HG03045 (cell line): Measurements from ENCODE around the gene EEA1.
"Not testable (repeated sequence)": the region's sequence is repeated elsewhere in the genome, so short reads cannot be mapped to it uniquely, and the experiment has no call there.

ENCODE experiments used
- ATAC-seq: cut with Tn5 transposase; IDR thresholded peaks from one replicate; pipeline ENCODE4 v1.9.1; 2021; ENCODE audit warnings: mild to moderate bottlenecking, moderate library complexity; ENCODE audit not compliant: unreplicated experiment

EEA1 gene

DNA sequence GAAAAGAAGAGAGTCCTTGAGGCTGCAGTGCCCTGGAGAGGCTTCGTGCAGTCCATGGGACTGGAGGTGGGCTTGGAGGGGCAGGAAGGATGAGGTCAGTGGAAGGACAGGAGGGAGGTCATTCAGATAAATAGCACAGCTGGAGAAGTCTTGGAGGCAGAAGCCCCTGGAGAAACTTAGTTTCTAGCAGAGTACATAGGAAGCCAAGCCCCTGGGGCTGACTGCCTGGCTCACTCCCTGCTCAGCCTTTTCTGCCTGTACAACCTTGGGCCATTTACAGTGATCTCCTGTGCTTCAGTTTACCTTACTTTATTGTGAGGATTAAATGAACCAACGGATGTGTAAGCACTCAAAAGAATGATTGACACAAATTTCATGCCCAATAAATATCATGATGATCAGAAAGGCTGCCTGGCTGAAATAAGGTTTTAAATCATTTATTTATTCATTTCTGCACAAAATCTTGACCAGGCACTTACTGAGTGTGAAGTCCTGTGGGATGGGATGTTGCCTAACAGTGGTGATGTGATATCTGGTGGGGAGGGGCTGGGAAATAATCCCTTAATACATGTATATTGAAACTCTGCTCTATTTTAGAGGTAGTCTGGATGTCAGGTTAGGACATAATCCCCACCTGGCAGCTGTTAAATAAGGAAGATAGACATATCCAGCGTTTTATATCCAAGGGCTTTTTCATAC is 172.0 kb downstream of the EEA1 start:
- no peak for ATAC-seq

DNA sequence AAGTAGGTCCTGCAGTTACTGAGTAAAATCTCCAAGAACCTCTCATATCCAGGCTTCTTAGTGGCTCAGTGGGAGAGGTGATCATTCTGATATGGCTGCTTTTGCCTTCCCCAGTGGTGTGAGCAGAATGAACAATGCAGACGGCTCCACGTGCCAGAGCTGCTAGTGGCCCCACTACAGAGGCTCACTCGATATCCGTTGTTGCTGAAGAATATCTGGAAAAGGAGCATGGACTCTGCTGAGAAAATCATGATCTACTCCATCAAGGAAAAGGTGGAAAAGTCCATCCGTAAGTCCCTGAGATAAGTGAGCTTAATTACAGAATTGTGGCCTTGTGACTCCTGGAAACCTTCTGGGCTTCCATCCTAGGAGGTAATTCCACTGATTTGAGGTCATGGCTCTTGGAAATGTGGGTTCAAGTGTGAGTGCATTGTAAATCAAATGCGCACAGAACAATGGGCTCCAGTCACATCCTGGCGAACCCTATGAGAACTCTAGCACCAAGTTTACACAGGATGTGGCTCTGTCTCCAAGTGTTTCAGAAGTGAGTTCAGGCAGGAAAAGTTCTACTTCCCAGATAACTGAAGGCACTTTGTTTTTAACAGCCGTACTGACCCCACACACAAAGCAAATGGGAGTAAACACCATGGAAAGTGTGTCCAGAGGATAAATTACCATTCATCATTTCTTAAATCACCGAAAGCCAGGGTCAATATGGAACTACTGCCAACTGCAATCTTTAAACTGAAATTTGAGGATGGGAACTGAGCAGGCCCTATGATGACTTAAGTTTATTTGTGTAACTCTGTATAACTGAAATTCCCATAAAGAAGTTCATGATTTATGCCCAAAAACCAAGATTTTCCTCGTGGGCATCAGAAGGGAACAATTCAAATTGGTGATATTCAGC is 174.9 kb downstream of the EEA1 start:
- no peak for ATAC-seq

DNA sequence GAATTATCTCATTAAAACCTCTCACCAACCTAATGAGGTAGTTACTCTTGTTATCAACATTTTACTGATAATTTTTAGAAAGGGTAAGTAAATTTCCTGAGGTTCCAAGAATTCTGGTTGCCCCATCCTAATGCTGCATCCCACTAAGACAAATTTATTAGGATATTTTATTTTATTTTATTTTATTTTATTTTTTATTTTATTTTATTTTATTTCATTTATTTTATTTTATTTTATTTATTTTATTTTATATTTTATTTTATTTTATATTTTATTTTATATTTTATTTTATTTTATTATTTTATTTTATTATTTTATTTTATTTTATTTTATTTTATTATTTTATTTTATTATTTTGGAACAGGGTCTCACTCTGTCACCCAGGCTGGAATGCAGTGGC is 179.4 kb downstream of the EEA1 start:
- not testable (repeated sequence) for ATAC-seq

DNA sequence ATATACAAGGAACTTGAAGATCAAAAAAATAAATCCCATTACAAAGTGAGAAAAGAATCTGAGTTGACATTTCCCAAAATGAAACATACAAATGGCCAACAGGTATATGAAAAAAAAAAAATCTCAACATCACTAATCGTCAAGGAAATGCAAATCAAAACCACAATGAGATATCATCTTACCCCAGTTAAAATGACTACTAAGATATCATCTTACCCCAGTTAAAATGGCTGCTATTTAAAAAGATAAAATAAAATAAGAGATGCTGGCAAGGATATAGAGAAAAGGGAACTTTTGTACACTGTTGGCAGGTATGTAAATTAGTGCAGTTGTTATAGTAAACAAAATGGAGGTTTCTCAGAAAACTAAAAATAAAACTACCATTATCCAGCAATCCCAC is 181.9 kb downstream of the EEA1 start:
- no peak for ATAC-seq

DNA sequence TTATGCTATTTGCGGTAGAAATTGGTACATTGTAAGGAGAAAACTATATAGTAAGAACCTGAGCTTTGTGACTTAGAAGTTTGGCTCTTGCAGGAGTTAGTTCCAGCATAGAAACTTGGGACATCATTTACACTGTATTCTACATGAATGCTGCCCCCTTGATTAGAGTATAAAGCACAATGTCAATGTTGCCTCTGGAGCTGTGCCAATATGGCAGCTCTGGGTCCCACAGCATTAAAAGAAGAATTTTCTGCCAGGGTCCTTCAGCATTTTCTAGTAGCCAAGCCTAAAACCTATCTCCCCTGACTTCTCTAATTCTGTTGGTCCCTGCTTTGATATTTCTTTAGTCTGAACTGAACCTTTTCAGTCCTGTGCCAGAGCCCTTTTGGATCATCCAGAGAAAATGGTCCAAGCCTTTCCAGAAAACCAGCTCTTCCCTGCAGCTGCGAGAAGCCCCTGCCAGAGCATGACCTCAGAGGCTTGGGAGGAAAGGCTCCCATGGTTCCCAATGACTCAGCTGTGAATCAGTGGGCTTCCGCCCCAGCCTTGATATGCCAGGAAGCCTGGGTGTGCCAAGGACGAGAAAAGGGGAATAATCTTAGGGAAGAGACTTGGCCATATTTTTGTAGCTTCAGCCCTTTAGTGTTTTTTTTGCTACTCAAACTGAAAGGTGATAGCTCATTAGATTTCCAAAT is 183.1 kb downstream of the EEA1 start:
- no peak for ATAC-seq

DNA sequence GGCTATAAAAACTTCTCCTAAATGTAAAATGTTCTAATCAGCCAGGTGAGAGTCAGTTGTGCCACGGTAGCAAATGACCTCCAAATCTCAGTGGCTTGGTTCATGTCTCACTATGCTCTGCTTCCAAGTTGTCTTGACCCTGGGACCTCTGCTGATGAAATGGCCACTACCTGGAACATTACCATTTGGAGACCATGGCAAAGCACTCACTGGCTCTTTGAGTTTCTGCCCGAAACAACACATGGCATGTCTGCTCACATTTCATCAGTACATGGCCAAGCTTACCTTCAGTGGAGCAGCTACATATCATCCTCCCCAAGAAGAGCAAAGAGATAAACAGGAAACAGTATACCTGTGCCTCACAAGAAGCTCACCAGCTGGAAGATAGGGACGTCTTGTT is 186.1 kb downstream of the EEA1 start:
- ATAC-seq: no peak

DNA sequence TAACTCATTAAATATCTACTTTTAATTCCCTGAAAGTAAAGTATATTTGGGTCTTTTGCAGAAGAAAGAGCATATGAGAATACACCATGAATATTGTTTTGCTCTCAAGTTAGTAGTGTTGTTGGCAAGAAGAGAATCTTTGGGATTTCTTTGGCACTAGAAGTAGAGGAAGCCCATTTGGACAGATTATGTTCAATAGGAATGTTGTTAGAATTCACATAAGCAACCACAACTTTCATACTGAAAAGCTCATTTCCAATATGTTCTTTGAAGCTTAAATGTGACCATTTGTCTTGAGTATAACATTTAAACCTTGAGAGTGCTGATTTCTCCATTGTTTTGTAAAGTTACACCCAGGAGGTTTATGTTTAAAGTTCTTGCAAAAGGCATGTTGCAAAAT is 188.7 kb downstream of the EEA1 start:
- ATAC-seq: no peak

- ATAC-seq: no peak
Measured at GRCh38 chr12:92739113-92739512, 190.0 kb downstream of the EEA1 start.

GRCh38 chr12:92737855-92738850 is 190.9 kb downstream of the EEA1 start:
- no peak for ATAC-seq

- ATAC-seq: no peak
Measured at GRCh38 chr12:92736605-92737004, 192.5 kb downstream of the EEA1 start.

GRCh38 chr12:92735131-92735721 is 193.9 kb downstream of the EEA1 start:
- no peak for ATAC-seq

DNA sequence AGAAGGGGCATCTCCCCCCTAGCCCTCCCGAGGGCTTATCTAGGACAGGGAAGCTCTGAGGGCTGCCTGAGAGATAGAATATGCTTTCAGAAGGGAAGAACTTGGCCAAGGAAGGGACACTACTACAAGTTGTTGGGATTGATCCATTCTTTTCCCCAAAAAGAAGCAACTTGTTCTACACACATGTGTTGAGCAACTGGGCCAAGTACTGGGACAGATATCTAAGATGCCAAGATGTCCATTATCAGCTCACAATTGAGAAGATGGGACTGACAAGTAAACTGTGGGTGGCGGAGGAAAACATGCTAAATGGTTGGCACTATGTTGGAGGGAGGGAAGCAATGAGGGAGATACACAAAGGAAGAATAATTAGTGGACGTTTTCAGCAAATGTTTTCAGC is 195.4 kb downstream of the EEA1 start:
- ATAC-seq: no peak

DNA sequence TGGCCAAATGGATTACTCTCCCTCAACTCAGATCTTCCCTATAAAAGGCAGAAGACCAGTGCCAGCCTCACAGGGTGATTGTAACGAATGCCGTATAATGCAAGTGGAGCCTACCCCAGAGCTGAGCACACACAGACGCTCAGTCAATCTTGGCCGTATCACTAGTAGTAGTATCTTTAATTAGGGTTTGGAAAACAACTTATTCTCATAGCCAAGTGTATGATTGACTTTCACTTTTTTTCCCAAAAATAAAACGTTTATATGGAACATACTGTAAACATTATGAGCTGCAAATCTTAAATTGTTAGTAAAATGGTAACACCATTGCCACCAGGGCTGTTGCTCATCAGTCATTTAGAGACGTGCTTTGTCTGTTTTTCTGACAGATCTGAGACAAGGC is 195.9 kb downstream of the EEA1 start:
- no peak for ATAC-seq

- ATAC-seq: no peak
Measured at GRCh38 chr12:92732716-92733115, 196.4 kb downstream of the EEA1 start.

DNA sequence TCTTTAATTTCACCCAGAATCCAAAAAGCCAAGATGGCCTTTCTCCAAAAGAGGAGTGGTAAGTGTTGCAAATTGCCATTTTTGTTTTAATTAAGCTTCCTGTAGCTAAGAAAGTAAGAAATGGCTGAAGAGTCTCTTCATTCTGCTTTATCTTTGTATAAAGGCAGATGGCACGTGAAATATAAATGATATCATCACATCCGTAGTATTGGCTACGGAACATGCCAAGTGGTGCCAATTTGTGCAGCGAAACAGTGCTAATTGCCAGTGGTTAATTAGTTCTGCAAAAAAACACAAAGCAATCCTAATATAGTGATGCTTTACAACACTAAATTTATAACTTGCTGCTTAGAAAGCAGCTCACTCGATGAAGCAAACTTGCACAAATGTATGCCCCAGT is 196.9 kb downstream of the EEA1 start:
- ATAC-seq: no peak

GRCh38 chr12:92730758-92731157 is 198.3 kb downstream of the EEA1 start:
- no peak for ATAC-seq

DNA sequence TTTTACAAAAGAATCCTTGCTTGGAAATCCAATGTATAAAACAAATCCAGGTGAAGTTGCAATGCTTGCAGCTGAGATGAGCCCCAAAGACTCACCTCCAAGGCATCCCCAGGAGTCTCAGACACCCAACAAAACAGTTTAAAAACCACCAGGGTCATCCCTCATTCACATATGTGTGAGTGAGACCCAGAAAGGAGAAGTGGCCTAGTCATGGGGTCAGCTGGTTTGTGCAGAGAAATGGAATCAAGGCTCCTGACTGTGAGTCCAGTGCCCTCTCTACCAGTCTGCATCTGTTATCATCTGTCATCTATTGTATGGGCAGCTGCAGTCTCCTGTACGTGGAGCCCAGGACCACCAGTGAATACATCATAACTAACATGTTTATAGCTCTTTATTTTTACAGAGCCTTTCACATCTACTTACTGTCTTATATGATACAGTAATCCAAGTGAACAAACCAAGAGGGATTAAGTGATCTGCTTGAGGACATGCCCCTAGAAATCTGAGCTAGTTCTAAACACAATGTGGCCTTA is 199.3 kb downstream of the EEA1 start:
- ATAC-seq: no peak

- ATAC-seq: no peak
Measured at GRCh38 chr12:92726850-92727249, 202.2 kb downstream of the EEA1 start.

GRCh38 chr12:92722897-92723296 is 206.2 kb downstream of the EEA1 start:
- ATAC-seq: no peak

GRCh38 chr12:92721656-92722055 is 207.4 kb downstream of the EEA1 start:
- no peak for ATAC-seq
